Stimulated activated naive B cell treated with anti-CD40 and anti-IgM and Interleukin-4, amounts not matched to agents 10 μg/mL and 1 μg/mL and 100 μg/mL, for 72 hours (primary cell): ENCODE results near the gene SYNE1.
A peak's percentile ranks its signal among the peaks of the same experiment; 100 is the strongest.

Source experiments
- ATAC-seq, 2 donors: fragments of 150-1000 bp; cut with Tn5 transposase; replicated peaks; 2 replicates each; pipeline ENCODE4 v1.10.0; 2021; ENCODE audit warnings: moderate library complexity in 1 of 2
- DNase-seq: peaks from one replicate; pipeline ENCODE4 v3.0.0; 2021
- H3K27ac Mint-ChIP-seq: one replicate; pipeline ENCODE4 v1.8.0; 2022; ENCODE audit warnings: mild to moderate bottlenecking, mixed read lengths
- H3K27me3 Mint-ChIP-seq, 2 donors: one replicate each; pipeline ENCODE4 v1.8.0; 2022; ENCODE audit warnings: mixed read lengths in 2 of 2
- H3K36me3 Mint-ChIP-seq, 2 donors: one replicate each; pipeline ENCODE4 v1.8.0; 2022; ENCODE audit warnings: mixed read lengths in 2 of 2, mild to moderate bottlenecking in 1 of 2
- H3K4me1 Mint-ChIP-seq, 2 donors: one replicate each; pipeline ENCODE4 v1.8.0; 2022; ENCODE audit warnings: mixed read lengths in 2 of 2, mild to moderate bottlenecking in 1 of 2
- H3K4me3 Mint-ChIP-seq, 2 donors: one replicate each; pipeline ENCODE4 v1.8.0; 2022; ENCODE audit warnings: mild to moderate bottlenecking in 2 of 2, mixed read lengths in 2 of 2, moderate library complexity in 1 of 2
- H3K9me3 Mint-ChIP-seq, 2 donors: one replicate each; pipeline ENCODE4 v1.8.0; 2022; ENCODE audit warnings: mixed read lengths in 2 of 2, mild to moderate bottlenecking in 1 of 2

SYNE1 gene

DNA sequence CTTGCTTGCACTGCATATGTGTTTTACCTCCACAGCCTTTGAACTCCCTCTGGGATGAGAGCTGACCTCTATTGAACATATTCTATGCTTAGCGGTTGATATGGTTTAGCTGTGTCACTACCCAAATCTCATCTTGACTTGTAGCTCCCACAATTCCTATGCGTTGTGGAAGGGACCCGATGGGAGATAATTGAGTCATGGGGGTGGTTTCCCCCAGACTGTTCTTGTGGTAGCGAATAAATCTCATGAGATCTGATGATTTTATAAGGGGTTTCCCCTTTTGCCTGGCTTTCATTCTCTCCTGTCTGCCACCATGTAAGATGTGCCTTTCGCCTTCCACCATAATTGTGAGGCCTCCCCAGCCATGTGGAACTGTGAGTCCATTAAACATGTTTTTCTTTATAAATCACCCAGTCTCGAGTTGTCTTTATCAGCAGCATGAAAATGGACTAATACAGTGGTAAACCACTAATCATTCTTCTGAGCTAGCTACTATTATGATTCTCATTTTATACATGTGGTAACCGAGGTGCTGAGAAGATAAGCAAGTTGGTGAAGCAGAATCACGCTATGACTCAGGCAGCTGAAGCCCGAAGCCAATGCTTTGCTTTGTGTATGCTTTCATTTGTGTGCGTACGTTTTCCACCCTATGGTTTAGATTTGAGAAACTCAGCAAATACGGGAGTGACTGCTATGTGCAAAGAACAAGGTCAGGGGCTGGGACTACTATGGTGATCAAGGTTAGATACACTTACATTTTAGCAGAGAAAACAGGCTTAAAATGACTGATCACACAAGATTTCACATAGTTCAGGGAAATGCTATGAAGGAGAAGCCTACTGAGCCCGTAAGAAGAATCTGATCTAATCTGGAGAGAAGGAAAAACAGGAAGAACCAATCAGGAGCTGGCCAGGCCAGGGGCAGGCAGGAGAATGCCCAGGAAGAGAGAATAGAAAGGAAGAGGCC, 466.2 kb downstream of the SYNE1 start:
- Mint-ChIP-seq H3K27me3 (no peaks in the 10 kb centered on the region), H3K4me3 (peak overlapping the region in 1 of 2 donors; percentile 1), H3K4me1 (peaks cover 11 to 35% of the 10 kb centered on the region in 2 donors), H3K27ac (peak overlapping the region; percentile 75), H3K36me3 (peaks cover 37 to 54% of the 10 kb centered on the region in 2 donors), H3K9me3 (peaks cover 8% of the 10 kb centered on the region in 2 donors)
- ATAC-seq (peak; percentile 64 to 88), DNase-seq (no peak)

DNA sequence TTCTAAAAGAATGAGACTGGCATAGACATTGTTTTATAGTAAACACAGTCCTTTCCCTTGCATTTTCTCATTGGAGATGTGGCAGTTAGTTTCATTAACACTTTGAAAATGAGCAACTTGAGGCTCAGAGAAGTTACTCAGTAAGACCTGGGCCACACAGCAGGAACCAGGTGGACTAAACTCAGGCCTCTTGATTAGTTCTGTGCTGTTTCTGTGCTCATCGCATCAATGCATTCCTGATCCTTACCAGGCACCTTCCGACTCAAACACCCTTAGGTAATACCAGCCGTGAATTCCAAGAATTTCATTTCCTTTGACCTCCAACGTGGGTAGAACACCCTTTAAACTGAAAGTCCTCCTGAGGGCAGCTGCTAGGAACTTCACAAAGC, 466.9 kb downstream of the SYNE1 start:
- H3K4me3 Mint-ChIP-seq = no peak overlapping the region
- H3K4me1 Mint-ChIP-seq = peaks cover 13 to 35% of the 10 kb centered on the region in 2 donors
- H3K36me3 Mint-ChIP-seq = peaks cover 37 to 52% of the 10 kb centered on the region in 2 donors

DNA sequence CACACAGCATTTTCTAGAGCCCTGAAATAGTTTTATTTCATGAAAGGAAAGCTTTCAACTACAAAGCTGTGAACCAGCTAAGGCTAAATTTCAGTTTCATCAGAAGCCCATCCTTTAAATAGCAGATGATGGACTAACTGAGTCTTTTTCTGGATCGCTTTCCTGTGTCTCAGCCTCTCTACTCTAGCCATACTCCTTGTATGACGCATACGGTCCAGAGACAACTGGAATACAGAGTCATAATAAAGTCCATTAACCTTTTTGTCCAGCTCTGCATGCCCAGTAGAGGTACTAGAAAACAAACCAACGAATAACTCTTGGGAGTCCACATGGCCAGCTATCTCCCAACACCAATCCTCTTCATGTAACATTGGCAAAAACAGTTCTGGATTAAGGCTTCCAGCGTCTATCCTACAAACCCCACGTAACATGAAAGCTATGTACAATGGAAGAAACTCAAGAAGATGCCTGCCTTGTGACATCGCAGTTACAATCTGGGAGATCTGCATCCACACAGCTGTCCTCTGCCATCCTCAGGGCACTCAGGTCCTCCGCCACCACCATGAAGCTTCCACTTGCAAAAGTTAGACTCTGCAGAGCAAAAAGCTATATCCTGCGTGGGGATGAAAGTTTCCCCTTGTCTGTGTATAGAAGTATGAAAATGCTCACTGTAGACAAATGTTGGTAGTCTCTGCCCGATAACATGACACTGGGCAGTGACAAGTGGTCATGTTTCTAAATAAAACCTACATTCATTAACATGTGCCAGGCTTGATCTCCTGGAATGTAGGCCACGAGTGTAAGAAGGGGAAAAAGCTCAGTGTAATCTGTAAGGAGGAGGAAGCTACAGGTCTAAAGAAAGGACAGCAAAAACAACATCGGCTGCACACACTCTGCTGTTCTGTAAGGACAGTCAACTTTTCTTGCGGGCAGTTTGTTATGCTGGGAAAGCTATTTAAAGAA, 469.2 kb downstream of the SYNE1 start:
- DNase-seq (no peak), ATAC-seq (no peak)
- peaks cover 8% of the 10 kb centered on the region in 2 donors for H3K9me3 Mint-ChIP-seq
- peaks cover 15 to 35% of the 10 kb centered on the region in 2 donors for H3K4me1 Mint-ChIP-seq
- H3K36me3 Mint-ChIP-seq = peaks cover 34 to 48% of the 10 kb centered on the region in 2 donors
- H3K4me3 Mint-ChIP-seq = no peak overlapping the region
- H3K27me3 Mint-ChIP-seq = no peaks in the 10 kb centered on the region
- H3K27ac Mint-ChIP-seq = no peak overlapping the region

More for the DNA sequence above, 466.9 kb downstream of the SYNE1 start:
- Mint-ChIP-seq H3K27ac (no peak overlapping the region), H3K27me3 (no peaks in the 10 kb centered on the region), H3K9me3 (peaks cover 8% of the 10 kb centered on the region in 2 donors)
- no peak for DNase-seq
- ATAC-seq = no peak

DNA sequence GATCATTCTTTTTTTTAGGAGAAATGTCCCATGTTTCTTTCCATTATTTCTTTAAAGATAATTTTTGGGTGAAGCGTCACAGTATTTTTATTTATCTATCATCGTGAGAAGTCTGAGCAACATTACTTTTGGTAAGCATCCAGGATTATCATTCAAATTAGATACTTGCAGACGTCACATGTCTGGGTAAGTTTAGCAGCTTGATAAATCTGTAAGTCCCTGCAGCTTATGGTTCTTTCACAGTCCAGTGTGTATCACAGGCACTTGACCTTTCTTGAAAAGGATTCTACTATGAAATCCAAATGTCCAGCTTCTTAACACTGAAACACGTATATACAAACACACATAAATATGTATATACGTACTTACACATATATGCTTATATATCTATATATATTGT, 470.3 kb downstream of the SYNE1 start:
- peaks cover 35 to 48% of the 10 kb centered on the region in 2 donors for H3K36me3 Mint-ChIP-seq
- no peak overlapping the region for H3K4me3 Mint-ChIP-seq
- H3K27ac Mint-ChIP-seq = no peak overlapping the region
- no peak for DNase-seq
- H3K4me1 Mint-ChIP-seq = peaks cover 19 to 34% of the 10 kb centered on the region in 2 donors
- no peak for ATAC-seq
- H3K27me3 Mint-ChIP-seq = no peaks in the 10 kb centered on the region
- H3K9me3 Mint-ChIP-seq = peaks cover 7 to 8% of the 10 kb centered on the region in 2 donors

- no peaks in the 10 kb centered on the region for H3K27me3 Mint-ChIP-seq
- H3K27ac Mint-ChIP-seq = no peak overlapping the region
- no peak overlapping the region for H3K4me3 Mint-ChIP-seq
- H3K36me3 Mint-ChIP-seq = peaks cover 34 to 46% of the 10 kb centered on the region in 2 donors
- peaks cover 6 to 8% of the 10 kb centered on the region in 2 donors for H3K9me3 Mint-ChIP-seq
- DNase-seq (no peak), ATAC-seq (no peak)
- H3K4me1 Mint-ChIP-seq = peaks cover 23 to 35% of the 10 kb centered on the region in 2 donors
These were observed 470.7 kb downstream of the SYNE1 start for GRCh38 chr6:152166497-152166896.

DNA sequence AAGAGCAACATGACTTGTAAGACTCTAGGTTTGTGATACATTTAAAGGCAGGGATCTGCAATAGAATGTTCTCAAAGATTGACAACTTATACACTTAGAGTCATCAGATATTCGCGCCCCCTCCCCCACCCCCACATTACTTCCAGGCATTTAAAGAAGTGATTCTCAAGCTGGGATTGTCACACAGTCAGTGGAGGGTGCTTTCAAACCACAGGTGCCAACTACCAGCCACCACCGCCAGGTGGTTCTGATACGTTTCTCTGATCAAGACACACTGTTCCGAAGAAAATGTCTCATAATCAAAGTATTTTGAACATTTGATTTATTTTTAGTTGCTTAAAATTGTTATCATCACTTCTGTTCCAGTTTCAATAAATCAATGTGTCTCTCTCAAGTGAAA, 472.2 kb downstream of the SYNE1 start:
- no peaks in the 10 kb centered on the region for H3K9me3 Mint-ChIP-seq
- DNase-seq (no peak), ATAC-seq (no peak)
- H3K27ac Mint-ChIP-seq = no peak overlapping the region
- H3K27me3 Mint-ChIP-seq = no peaks in the 10 kb centered on the region
- no peak overlapping the region for H3K4me3 Mint-ChIP-seq
- H3K36me3 Mint-ChIP-seq = peaks cover 24 to 36% of the 10 kb centered on the region in 2 donors
- peaks cover 29 to 35% of the 10 kb centered on the region in 2 donors for H3K4me1 Mint-ChIP-seq

- Mint-ChIP-seq H3K9me3 (no peaks in the 10 kb centered on the region), H3K27me3 (no peaks in the 10 kb centered on the region), H3K36me3 (peaks cover 22 to 35% of the 10 kb centered on the region in 2 donors), H3K27ac (peak overlapping the region; percentile 60), H3K4me1 (peaks cover 25 to 37% of the 10 kb centered on the region in 2 donors), H3K4me3 (peak overlapping the region in 1 of 2 donors; percentile 7)
- ATAC-seq (peak; percentile 46 to 58), DNase-seq (no peak)
These were observed 475.7 kb downstream of the SYNE1 start for GRCh38 chr6:152161501-152161900.

GRCh38 chr6:152160346-152160745, 476.8 kb downstream of the SYNE1 start:
- H3K4me3 Mint-ChIP-seq = peak overlapping the region; percentile 47 to 63
- peak; percentile 99 for ATAC-seq

GRCh38 chr6:152155792-152156191, 481.4 kb downstream of the SYNE1 start:
- Mint-ChIP-seq H3K9me3 (no peaks in the 10 kb centered on the region), H3K36me3 (peaks cover 10 to 31% of the 10 kb centered on the region in 2 donors), H3K27me3 (no peaks in the 10 kb centered on the region), H3K27ac (no peak overlapping the region), H3K4me1 (peaks cover 9 to 20% of the 10 kb centered on the region in 2 donors), H3K4me3 (no peak overlapping the region)
- DNase-seq (no peak), ATAC-seq (no peak)

More at GRCh38 chr6:152160346-152160745, 476.8 kb downstream of the SYNE1 start:
- peaks cover 23 to 35% of the 10 kb centered on the region in 2 donors for H3K4me1 Mint-ChIP-seq
- H3K36me3 Mint-ChIP-seq = peaks cover 24 to 34% of the 10 kb centered on the region in 2 donors
- peak; percentile 60 for DNase-seq
- peak overlapping the region; percentile 97 for H3K27ac Mint-ChIP-seq
- H3K9me3 Mint-ChIP-seq = no peaks in the 10 kb centered on the region
- no peaks in the 10 kb centered on the region for H3K27me3 Mint-ChIP-seq

DNA sequence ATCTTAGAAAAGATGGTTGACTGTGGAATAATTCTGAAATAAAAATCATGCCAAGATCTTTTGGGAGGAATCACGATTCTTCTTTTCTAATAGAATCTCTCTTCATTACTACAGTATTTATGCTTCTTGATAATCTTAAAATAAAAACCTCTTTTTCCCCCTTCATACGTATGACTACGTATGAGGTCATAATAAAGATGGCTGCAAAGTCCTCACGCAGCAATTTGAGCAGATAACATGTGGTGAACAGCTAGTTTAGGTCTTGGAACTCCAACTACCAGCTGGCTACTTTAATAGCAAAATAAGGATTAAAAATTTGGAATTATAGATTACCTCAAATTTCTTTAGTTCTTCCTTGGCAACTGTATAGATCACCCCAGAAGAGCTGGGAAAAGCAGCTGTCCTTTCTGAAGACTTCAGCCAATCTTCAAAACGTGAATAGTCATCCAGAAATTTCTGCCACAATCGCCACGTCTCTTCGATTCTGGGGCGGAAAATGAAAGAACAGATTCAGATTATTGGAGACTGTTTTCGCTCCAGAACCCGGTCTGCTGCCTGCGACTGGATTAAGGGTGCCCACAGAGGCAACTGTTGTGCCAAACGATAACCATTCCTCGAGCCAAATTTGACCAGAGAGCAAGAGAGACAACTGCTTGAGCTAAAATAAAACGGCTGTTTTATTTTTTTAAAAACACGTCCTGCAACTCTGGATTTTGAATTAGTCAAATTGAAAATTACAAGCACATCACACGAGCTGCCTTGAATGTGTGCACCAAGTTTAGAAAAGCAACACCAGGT, 482.4 kb downstream of the SYNE1 start:
- Mint-ChIP-seq H3K9me3 (no peaks in the 10 kb centered on the region), H3K36me3 (peaks cover 12 to 32% of the 10 kb centered on the region in 2 donors), H3K4me3 (no peak overlapping the region), H3K4me1 (peaks cover 6 to 13% of the 10 kb centered on the region in 2 donors), H3K27me3 (no peaks in the 10 kb centered on the region), H3K27ac (no peak overlapping the region)
- ATAC-seq = no peak
- DNase-seq = no peak

DNA sequence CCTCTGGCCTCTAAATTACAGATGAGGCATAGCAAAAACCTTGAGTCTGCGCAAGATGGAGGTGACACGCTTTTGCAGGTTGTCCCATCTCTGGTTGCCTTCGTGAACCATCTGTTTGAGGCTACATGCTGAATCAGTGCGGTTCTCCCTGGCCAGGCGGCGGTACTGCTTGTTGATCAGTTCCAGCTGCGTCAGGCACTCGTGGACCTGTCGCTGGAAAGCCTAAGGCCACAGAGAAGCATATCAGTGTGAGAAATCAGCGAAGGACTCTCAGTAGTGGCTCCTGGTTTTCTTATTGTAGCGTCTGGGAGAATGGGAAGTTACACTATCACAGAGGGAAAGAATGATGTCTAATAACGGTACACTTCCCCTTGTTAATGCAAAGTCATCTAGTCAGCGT, 485.2 kb downstream of the SYNE1 start:
- Mint-ChIP-seq H3K27ac (no peak overlapping the region), H3K4me1 (peaks cover 0 to 6% of the 10 kb centered on the region in 2 donors), H3K27me3 (no peaks in the 10 kb centered on the region), H3K4me3 (no peak overlapping the region), H3K9me3 (no peaks in the 10 kb centered on the region), H3K36me3 (peaks cover 18 to 41% of the 10 kb centered on the region in 2 donors)
- DNase-seq (no peak), ATAC-seq (no peak)

DNA sequence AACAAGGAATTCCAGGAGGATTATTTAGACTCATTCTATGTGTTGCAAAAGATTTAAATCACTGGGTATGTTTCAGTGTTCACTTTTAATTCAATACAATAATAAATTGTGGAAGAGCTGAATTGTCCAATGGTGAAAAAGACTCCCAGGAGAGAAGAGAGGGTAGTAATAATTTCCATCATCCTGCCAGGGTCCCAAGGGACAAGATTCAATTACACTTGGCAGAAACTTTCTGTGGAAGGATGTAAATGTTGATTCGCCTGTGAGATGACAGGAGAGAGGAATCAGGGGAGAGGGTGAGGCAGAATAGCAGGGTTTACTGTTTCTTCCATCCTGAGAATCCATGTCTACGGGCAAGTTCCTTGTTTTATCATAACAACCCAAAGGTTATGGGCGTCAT, 487.0 kb downstream of the SYNE1 start:
- H3K27ac Mint-ChIP-seq = no peak overlapping the region

DNA sequence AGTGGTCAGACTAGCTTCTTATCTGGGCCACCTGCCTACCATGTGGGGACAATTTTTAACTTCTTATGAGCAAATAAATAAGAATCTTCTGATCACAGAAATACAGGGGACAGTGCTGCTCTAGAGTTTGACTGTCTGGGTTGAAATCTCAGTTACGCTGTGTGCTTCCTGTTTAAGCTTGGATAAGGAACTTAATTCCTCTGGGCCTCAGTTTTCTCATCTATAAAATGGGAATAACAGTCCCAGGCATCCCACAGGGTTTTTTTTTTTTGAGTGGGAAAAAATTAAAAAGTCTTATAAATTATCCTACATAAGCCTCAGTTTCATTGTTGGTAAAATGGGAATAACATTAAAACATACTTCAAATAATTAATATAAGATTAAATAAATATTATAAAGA, 488.8 kb downstream of the SYNE1 start:
- DNase-seq = no peak
- no peak for ATAC-seq
- Mint-ChIP-seq H3K27me3 (no peaks in the 10 kb centered on the region), H3K4me1 (peaks cover 5 to 8% of the 10 kb centered on the region in 2 donors), H3K9me3 (no peaks in the 10 kb centered on the region), H3K4me3 (no peak overlapping the region), H3K36me3 (peaks cover 32 to 51% of the 10 kb centered on the region in 2 donors), H3K27ac (no peak overlapping the region)

More for the DNA sequence above, 487.0 kb downstream of the SYNE1 start:
- no peaks in the 10 kb centered on the region for H3K27me3 Mint-ChIP-seq
- H3K9me3 Mint-ChIP-seq = no peaks in the 10 kb centered on the region
- ATAC-seq (no peak), DNase-seq (no peak)
- no peak overlapping the region for H3K4me3 Mint-ChIP-seq
- peaks cover 5 to 8% of the 10 kb centered on the region in 2 donors for H3K4me1 Mint-ChIP-seq
- peaks cover 20 to 45% of the 10 kb centered on the region in 2 donors for H3K36me3 Mint-ChIP-seq
